ENCODE results near the gene RASL10B. TPM values are rescaled to one million over a fixed set of nuclear protein-coding genes. Genes with fewer than 3 reads are reported as not detected.

The RASL10B gene
- total and polyA plus RNA-seq, 10 of the 15 experiments (the other 5 are each of a cell fraction or from before 2014, with no cell fraction given): not detected

DNA sequence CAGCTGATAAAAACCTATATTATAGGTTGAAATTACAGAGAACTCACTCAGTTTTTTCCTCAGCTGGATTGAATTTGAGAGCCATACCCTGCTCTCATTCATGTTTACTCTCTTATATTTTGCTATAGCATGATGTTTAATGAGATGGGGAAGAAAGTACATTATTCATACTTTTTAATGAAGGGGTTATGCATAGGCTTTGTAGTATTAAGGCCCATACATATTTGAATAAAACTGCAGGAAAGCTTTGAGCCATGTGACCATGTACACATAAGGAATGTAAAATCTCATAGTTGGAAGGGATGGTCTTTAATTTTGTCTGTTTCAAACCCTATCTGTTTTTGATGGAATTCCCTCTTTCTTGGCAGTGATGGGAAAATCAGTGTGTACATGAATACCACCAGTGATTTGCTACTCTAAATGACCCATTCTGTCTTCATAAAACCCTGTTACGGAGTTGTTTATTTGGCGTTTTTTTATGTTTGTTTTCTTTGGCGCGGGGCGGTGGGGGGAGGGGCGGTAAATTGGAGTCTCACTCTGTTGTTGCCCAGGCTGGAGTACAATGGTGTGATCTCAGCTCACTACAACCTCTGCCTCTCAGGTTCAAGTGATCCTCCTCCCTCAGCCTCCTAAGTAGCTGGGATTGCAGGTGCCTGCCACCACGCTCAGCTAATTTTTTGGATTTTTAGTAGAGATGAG lies 38.8 kb upstream of the RASL10B start (continued):
- TF ChIP-seq, protein P1, sequence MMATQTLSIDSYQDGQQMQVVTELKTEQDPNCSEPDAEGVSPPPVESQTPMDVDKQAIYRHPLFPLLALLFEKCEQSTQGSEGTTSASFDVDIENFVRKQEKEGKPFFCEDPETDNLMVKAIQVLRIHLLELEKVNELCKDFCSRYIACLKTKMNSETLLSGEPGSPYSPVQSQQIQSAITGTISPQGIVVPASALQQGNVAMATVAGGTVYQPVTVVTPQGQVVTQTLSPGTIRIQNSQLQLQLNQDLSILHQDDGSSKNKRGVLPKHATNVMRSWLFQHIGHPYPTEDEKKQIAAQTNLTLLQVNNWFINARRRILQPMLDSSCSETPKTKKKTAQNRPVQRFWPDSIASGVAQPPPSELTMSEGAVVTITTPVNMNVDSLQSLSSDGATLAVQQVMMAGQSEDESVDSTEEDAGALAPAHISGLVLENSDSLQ (IDR thresholded peaks at IDR 0.05): no peak
- TF ChIP-seq RELA (IDR thresholded peaks at IDR 0.05; ENCODE audit: borderline replicate concordance, partially characterized antibody): no peak
- no peak for TF ChIP-seq BCL11A (IDR thresholded peaks at IDR 0.05; ENCODE audit: low read depth, low read length)
- no peak for TF ChIP-seq KAT2A (conservative IDR thresholded peaks at IDR 0.05; ENCODE audit: control insufficient read depth, low read depth, low read length)
- no peak for TF ChIP-seq MEF2B (IDR thresholded peaks at IDR 0.05; ENCODE audit: partially characterized antibody, poor library complexity, severe bottlenecking)
- no peak for TF ChIP-seq HDGF (IDR thresholded peaks at IDR 0.05)
- no peak for TF ChIP-seq BHLHE40 (IDR thresholded peaks at IDR 0.05; ENCODE audit: borderline replicate concordance in 1 of 2, low read depth in 2 of 2, low read length in 1 of 2)

DNA sequence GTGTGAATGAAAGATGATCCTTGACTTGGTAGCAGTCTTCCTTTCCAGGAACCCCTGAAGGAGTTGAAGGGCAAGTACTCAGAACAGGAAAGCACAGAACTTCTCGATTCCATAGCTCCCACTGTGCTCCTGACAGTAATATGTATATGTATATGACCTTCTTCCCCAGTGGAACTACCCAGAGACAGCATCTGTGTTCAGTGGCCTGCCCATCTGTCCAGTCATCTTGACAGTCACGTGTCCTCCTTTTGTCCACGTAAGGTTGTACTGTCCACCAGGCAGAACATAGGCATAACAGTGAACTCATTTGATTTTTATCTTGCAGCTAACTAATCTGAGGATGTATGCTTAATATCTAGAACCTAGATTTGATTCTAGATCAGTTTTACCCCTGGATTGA lies 37.8 kb upstream of the RASL10B start:
- no peak for DNase-seq (ENCODE audit: low read depth, low spot score)
- H3K27me3 ChIP-seq (replicated peaks in 1 of 2; ENCODE audit: control insufficient read depth in 2 of 2, insufficient read depth in 2 of 2, low read length in 1 of 2): no peaks in the 10 kb centered on the region
- H3K36me3 ChIP-seq (ENCODE audit: control insufficient read depth in 2 of 2, insufficient read depth in 2 of 2, low read length in 1 of 2): peaks cover 4 to 10% of the 10 kb centered on the region in 2 experiments
- SMC1A ChIA-PET (ENCODE audit: uncharacterized antibody, unreplicated experiment): no interaction called here
- H3K27ac ChIP-seq (ENCODE audit: control insufficient read depth, insufficient read depth): no peak overlapping the region
- no peaks in the 10 kb centered on the region for H3K4me1 ChIP-seq (ENCODE audit: control insufficient read depth, insufficient read depth, low read length)
- ATAC-seq: no peak
- RAD21 ChIA-PET (ENCODE audit: unreplicated experiment): interaction anchor here (0.6 kb wide), 1 partner anchor 885 kb away, joined by 4 read pairs; no protein-coding TSS in a partner anchor
- no peak for FAIRE-seq
- H3K9ac ChIP-seq (ENCODE audit: control insufficient read depth, insufficient read depth, low read length): no peak overlapping the region
- no TSS peak for BruUV-seq (replicated peaks)
- no peak overlapping the region for H2AFZ ChIP-seq (ENCODE audit: control insufficient read depth, low read depth, low read length)
- no peak overlapping the region for H3K4me2 ChIP-seq (ENCODE audit: control insufficient read depth, insufficient read depth)
- WGBS (ENCODE audit: insufficient coverage, insufficient replicate concordance, low lambda C conversion rate, missing lambda C conversion rate): 98% methylated on average over 3 of the region's 3 CpGs
- TF ChIP-seq ZNF217 (IDR thresholded peaks at IDR 0.05): no peak
- no peak for TF ChIP-seq JUNB (IDR thresholded peaks at IDR 0.05)
- TF ChIP-seq ZNF622 (IDR thresholded peaks at IDR 0.05): no peak
- no peak for TF ChIP-seq RBBP5 (conservative IDR thresholded peaks at IDR 0.05)
- TF ChIP-seq ZNF384 (IDR thresholded peaks at IDR 0.05; ENCODE audit: borderline replicate concordance, low read depth, low read length): no peak
- H3K9me3 ChIP-seq (replicated peaks; ENCODE audit: control insufficient read depth, insufficient read depth, low read length): no peaks in the 10 kb centered on the region
- H3K4me3 ChIP-seq: no peak overlapping the region
- CTCF ChIA-PET: no interaction called here
- H4K20me1 ChIP-seq (ENCODE audit: control insufficient read depth, insufficient read depth): no peaks in the 10 kb centered on the region
- POLR2A ChIA-PET: no interaction called here
- H3K79me2 ChIP-seq (ENCODE audit: control insufficient read depth, insufficient read depth, low read length): no peaks in the 10 kb centered on the region
- in situ Hi-C loops (cut with MboI) (no loop called here), intact Hi-C loops (cut with micrococcal nuclease; ENCODE audit: unreplicated experiment) (no loop called here)

Measured in GM12878 (cell line).